NCI-H2227 (cell line): ENCODE measurements around the gene CDK5.
"Not testable (repeated sequence)": the region's sequence is repeated elsewhere in the genome, so short reads cannot be mapped to it uniquely, and the experiment has no call there.

ENCODE experiments used
- DNase-seq: peaks from one replicate; lab custom pipeline; 2025; ENCODE audit not compliant: unreplicated experiment; lab: John Stamatoyannopoulos, UW

The CDK5 gene

DNA sequence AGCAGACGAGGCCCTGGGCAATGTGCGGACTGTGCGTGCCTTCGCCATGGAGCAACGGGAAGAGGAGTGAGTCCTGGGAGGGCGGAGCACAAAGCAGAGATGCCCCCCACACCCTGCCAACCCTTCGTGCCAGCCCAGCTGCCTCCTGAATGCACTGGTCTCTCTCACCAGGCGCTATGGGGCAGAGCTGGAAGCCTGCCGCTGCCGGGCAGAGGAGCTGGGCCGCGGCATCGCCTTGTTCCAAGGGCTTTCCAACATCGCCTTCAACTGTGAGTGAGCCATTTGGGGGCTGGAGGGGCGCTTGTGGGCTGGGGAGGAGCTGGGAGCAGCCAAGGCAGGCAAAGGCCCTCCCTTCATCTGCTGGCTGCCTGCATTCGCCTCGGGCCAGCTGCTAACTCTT lies 21.8 kb downstream of the CDK5 start:
- DNase-seq: no peak

DNA sequence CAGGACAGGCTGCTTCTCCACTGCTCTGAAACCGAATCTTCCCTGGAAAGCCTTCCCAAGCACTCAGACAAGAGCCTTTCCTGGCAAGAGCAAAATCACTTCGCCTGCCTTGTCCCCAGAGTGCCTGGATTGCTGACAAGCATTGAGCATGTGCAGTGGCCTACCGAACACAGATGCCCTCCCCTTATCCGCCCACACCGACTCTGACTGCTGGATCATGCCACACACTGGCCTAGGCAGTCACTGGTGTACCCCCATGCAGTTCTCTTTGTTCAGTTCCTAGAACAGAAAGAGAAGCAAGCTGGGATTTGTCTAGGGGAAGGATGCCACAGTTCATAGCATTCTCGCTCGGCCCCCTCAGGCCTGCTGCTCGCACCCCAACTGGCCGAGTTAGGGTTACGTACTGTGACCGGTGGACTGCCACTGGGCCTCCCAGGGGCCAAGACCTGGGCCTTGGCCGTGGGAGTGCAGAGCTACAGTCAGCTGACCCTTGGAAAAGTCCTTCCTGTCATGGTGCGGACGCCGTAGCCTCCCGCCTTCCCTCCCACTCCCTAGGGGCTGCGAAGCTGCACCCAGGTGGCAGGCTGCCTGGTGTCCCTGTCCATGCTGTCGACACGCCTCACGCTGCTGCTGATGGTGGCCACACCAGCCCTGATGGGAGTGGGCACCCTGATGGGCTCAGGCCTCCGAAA lies 22.5 kb downstream of the CDK5 start:
- DNase-seq: no peak

DNA sequence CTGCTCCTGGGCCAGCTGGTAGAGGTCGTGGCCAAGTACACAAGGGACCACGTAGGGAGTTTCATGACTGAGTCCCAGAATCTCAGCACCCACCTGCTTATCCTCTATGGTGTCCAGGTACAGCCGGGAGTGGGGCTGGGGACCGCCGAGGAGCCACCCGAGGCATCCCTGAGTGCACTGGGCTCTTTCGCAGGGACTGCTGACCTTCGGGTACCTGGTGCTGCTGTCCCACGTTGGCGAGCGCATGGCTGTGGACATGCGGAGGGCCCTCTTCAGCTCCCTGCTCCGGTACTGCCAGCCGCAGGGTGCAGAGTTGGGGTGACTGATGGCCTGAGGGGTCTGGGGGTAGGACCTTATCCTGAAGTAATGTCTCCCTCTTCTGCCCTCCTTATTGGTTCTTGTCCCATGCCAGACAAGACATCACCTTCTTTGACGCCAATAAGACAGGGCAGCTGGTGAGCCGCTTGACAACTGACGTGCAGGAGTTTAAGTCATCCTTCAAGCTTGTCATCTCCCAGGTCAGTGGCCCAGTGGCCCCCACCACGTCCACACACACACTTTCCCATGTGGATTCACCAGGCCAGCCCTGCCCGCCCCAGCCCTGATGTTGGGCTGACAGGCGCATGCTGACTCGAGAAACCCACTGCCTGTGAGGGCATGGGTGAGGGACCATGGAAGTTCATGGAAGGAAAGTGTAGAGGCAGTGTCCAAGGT lies 23.2 kb downstream of the CDK5 start:
- no peak for DNase-seq

DNA sequence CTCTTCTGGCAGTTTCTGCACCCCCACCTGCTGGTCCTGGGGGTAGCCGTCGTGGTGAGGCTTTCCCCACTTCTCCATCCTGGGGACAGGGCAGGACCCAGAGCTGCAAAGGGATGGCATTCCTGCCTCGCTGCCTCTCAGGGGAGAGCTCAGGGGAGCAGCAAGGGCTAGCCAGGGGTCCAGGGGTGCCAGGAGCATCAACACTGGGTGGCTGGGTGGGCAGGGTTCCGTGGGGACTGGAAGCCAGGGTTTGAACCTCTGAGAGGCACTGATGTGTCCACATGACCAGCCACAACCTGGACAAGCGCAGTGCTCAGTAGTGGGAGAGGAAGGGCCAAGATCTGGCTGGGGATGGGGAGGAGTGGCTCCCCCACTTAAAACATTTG lies 23.8 kb downstream of the CDK5 start:
- DNase-seq: no peak

DNA sequence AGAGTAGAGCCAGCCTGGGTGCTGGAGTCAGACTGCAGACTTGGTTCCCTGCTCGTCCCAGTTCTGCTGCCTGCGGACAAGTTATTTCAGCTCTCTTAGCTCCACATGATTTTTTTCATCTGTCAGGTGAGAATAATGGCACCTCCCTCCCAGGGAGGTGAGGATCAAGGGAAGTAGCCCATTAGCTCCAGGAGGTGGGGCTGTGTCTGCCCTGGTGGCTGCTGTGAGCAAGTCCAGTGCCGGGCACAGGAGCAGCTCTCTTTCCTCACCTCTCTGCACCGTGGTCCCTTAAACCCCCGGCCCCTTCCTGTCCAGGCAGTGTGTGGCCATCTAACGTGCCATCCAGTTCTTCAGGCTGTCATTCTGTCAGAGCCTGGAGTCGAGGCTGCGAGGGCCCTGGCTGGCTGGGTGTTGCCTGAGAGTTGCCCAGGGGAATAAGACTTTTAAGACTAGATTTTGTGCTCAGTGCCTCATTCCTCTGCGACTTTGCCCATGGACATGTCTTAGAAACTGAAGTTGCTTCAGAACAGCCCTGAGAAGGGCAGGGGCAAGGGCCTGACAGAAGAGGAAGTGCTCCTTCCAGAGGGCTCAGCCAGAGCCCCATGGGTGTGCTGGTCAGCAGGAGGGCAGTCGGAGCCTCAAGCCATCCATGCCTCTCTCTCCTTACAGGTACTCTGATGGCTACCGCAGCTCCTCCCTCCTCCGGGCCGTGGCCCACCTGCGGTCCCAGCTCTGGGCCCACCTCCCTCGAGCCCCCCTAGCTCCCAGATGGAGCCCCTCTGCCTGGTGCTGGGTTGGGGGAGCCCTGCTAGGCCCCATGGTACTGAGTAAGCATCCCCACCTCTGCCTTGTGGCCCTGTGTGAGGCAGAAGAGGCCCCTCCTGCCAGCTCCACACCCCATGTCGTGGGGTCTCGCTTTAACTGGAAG lies 24.5 kb downstream of the CDK5 start:
- no peak for DNase-seq

DNA sequence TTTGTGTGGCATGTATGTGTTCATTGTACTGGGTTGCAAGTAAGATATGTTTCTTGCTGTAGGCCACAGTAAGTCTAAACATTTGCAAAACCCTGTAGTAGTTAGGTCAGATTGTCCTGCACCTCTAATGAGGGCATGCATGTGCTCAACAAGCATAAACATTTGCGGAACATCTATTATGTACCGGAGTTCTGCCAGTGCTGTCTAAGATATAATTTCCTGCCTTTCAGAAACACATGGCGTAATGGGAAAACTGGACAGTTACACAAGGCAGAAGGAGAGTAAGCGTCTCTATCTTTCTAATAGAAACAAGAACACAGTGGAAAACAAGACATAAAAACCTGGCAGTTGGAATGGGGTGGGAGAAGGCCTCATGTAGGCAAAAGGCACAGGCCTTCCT lies 26.7 kb downstream of the CDK5 start:
- DNase-seq: no peak

DNA sequence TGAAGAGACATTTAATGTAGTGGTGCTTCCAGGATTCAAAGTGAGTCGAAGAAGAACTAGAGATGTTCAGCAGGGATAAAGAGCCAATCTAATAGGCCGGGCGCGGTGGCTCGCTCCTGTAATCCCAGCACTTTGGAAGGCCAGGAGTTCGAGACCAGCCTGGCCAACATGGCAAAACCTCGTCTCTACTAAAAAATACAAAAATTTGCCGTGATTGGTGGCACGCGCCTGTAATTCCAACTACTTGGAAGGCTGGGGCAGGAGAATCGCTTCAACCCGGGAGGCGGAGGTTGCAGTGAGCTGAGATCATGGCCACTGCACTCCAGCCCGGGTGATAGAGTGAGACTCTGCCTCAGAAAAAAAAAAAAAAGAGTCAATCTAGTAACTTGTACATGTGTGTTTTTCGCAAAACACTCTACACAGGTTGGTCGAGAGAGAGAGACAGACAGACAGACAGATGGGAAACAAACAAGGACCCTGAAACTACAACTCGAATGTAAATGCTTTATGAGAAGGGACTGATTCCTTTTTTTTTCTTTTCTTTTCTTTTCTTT lies 28.7 kb downstream of the CDK5 start:
- DNase-seq: no peak

DNA sequence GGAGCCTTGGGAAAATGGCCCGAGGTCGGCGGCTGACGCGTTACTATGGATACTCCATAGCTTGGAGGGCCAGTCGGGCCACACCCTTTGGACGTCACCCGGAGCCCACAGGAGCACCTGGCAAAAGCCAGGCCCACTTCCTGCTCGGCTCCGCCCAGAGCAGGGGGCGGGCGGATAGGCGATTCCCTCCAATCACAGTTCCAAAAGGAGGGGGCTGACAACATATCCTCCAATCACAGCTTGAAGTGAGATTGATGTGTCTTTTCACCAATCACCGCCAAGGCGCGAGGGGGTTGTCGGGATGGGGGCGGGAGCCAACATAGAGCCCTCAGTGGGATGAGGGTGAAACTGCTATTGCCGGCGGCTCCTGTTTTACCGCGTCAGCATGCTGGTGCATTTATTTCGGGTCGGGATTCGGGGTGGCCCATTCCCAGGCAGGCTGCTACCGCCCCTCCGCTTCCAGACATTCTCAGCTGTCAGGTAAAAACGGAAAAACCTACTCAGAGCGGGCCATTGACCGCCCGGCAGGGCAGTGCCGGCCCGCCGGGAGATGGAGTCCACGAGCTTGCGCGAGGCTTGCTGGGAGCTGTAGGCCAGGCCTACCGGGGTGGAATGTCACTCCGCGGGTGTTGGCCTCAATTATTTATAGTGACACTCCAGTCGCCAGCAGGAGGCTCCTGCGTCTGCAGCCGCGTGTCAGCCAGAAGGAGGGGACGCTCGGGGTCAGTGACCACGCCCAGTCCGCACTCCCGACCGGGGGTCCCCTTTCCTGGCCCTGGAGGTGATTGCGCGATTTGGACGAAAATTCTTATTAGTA lies 29.4 kb downstream of the CDK5 start, which contains the start of gene ABCB8:
ABCB8 (plus strand) TSS at position 320 of the 817 bp plus-strand sequence; CDS start at position 386, 66 bp downstream.
- peak; percentile 100 for DNase-seq

DNA sequence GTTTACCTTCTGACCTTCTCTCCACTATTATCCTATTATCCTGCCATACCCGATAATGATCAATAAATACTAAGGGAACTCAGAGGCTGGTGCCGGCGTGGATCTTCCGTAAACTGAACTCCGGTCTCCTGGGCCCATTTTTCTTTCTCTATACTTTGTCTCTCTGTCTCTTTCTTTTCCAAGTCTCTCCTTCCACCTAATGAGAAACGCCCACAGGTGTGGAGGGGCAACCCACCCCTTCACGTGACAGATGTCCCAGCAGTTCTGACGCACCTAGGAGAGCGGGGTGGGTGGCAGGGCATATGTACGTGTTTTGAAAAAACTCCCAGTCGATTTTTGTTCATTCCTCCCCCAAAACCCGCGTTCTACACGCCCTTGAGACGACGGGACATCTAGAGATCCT lies 30.0 kb downstream of the CDK5 start:
- not testable (repeated sequence) for DNase-seq

DNA sequence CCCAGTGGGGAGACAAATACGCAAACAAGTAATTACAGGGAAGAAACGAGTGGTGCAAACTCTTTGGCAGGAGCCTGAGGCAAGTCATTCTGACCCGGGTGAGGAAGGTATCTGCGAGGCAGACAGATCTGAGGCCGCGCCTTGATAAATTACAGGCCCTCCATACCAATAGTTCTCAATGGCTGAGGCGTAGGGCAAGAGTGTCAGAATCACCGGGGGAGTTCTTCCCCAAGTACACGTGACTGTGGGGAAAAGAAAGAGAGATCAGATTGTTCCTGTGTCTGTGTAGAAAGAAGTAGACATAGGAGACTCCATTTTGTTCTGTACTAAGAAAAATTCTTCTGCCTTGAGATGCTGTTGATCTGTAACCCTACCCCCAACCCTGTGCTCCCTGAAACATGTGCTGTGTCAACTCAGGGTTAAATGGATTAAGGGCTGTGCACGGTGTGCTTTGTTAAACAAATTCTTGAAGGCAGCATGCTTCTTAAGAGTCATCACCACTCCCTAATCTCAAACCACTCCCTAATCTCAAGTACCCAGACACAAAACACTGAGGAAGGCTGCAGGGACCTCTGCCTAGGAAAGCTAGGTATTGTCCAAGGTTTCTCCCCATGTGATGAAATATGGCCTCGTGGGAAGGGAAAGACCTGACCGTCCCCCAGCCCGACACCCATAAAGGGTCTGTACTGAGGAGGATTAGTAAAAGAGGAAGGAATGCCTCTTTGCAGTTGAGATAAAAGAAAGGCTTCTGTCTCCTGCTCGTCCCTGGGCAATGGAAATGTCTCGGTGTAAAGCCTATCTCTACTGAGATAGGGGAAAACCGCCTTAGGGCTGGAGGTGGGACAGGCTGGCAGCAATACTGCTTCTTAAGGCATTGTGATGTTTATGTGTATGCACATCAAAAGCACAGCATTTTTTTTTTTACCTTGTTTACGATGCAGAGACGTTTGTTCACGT lies 30.6 kb downstream of the CDK5 start:
- peak; percentile 34 for DNase-seq

DNA sequence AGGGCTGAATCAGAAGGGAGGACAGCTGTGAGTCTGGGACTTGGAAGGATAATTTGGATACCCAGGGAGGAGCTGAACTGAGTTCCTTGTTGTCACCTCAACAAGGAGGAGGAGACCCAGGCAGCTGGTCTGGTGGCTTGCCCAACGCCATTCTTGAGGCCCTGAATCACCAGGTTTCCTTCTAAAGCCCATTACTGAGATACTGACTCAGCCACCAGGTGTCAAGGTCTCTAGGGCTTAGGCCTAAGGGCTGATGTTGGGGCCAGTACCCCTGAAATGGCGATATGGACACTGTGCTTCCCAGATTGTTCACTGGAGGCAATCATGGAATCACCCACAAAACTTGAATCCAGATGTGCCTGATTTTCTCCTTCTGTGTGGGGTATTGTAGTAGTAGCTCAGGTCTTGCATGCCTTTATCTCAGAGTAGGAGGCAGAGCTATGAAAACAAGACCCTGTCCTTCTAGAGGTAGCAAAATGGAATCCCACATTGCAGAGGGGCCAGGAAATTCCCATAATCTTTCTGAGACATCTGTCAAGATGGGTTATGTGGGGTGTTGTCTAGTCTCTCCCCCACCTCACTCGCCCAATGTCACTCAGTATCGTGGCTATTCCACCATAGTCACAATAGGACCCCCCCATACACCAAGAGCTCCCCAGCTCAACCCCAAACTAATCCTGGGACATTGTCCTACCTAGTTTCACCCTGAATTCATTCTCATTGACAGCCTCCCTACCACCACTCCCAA lies 31.6 kb downstream of the CDK5 start:
- DNase-seq: no peak

DNA sequence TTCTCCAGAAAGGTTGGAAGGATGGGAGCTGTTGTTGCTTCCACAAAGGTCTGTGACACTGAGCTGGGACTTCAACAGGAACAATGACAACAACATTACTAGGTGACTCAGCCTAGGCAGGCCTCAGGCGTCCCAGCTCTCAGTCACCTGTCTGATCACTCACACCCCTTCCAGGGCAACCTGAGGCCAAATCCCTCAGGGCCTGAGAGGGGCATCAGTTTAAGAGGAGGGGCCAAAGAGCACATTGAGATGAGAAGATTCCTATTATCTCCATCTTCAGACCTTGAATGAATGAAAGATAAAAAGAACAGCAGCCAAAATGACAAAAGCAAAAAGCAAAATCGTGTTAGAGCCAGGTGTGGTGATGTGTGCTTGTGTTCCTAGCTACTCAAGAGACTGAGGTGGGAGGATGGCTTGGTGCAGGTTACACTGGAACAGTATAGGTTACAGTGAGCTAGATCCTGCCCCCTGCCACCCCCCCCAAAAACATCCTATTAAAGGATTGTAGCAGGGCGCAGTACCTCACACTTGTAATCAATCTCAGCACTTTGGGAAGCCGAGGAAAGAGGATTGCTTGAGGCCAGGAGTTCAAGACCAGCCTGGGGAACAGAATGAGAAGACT lies 33.2 kb downstream of the CDK5 start, which contains the start of gene ATG9B:
ATG9B (minus strand) TSS at position 60 of the 622 bp plus-strand sequence. CDS start 71 bp downstream, outside the sequence.
- DNase-seq: no peak

DNA sequence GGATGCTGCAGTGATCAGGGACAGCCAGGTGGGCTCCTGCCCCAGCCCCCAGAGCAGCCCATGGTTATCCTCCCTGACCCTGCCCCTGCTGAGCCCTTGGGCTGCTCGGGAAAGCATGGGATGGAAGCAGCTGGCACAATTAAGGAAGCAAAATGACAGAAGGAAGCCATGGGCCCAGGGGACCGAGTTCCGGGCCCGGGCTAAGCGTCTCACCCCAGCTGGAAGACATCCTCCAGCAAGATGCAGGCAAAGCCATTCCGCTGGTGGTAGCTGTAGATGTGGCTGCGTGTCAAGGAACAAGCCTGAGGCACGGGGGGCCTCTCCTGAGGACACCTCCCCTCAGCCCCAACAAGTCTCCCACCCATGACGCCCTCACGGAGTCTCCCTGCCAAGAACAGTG lies 34.5 kb downstream of the CDK5 start:
- DNase-seq: no peak

DNA sequence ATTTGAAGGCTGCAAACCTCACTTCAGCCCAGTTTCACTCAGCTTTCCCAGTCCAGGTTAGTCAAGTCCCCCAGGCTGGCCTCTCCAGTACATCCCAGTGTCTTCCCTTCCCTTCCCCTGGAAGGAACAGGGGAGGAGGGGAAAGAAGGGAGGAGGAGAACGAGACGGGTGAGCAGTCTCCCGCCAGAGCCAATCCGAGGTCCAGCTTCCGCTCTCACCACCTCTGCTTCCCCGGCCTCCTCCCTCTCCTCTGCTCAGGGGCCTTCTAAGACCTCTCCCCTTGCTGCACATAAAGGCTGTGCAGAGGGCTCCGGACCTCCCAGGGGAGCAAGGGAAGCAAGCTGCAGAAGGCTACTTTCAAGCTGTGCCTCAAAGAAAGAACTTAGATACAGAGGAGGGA lies 37.5 kb downstream of the CDK5 start:
- DNase-seq: peak; percentile 38

DNA sequence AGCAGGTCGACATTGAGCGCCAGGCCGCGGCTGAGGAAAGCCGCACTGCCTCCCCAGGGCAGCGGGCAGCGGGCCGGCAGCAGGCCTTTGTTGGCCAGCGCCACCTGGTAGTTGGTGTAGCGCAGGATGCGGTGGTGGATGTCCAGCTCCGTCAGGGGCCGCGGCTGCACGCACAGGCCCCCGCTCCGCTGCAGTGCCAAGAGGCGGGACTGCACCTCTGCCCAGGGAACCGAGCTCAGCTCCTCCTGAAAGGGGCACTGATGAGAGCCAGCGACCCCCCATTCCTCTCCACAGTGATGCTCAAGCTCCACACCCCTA lies 38.6 kb downstream of the CDK5 start:
- no peak for DNase-seq

DNA sequence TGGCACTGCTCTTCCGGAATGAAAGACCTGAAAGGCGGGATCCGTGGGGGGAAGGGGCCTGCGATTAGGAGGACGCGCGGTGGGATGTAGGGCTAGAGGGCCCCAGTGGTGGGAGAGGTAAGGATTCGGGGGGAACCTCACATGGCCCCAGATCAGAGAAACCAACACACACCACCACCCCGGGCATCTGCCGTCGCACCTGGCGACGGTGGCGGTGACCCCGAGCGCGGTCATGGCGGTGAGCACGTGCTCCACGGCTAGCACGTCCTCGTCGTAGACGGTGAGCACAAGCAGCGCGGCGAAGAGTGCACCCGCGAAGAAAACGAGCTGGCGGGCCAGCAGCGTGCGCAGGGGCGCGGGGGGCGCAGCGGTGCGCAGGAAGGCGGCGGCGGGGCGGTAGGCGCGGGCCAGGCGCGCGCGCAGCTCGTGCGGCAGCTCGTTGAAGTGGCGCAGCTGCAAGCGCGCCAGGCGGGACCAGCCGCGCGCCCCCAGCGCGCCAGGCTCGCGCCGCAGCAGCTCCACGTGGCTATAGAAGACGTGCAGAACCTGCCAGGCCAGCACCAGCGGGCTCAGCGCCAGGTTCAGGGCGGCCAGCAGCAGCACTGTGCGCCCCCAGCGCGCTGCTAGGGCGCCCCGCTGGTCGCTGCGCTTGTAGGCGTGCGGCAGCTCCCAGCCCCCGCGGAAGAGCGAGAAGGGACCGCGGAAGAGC lies 39.1 kb downstream of the CDK5 start:
- DNase-seq: no peak

DNA sequence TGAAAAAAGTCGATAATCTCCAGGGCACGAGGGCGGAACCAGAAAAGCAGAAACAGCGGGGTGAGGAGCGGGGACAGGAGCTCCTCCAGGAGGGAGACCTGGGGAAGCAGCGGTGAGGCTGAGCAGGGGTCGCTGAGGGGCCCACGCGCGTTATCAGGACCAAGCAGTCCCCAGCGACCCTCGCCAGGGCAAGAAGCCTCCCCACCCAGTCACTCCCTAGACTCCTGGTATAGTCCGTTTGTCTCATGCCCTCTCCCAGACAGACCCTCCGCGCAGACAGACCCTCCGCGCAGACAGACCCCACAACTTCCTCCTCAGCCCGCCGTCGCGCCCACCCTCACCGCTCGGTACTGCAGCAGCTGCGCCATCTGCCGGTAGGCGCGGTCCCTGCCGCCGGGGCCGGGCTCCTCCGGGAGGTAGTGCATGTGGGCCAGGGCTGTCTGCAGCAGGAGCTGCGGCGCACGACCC lies 39.7 kb downstream of the CDK5 start:
- no peak for DNase-seq
